ENCODE measurements around the gene RIPK1. TPM values are rescaled to one million over a fixed set of nuclear protein-coding genes. Genes with fewer than 3 reads are reported as not detected.
A peak's percentile ranks its signal among the peaks of the same experiment; 100 is the strongest.

Gene RIPK1
- total RNA-seq, 1 donor from 2014 or later: 20.1 TPM

- intact Hi-C loops (cut with DNase I): no loop called here
- DNase-seq (ENCODE audit: low spot score in 2 of 2): peak; percentile 42 to 72
- peaks cover 43 to 71% of the 10 kb centered on the region in 2 donors for H3K36me3 ChIP-seq
- H3K4me3 ChIP-seq: no peak overlapping the region
- peak overlapping the region in 1 of 2 donors; percentile 16 for H3K27ac ChIP-seq
- no peak for TF ChIP-seq CTCF (IDR thresholded peaks at IDR 0.05)
- no peaks in the 10 kb centered on the region for H3K9me3 ChIP-seq
- no peaks in the 10 kb centered on the region for H3K27me3 ChIP-seq
- no peaks in the 10 kb centered on the region for H3K4me1 ChIP-seq
Observed at GRCh38 chr6:3139090-3139903, 71.0 kb downstream of the RIPK1 start.

GRCh38 chr6:3140201-3140600 is 71.9 kb downstream of the RIPK1 start:
- intact Hi-C loops (cut with DNase I): no loop called here
- H3K9me3 ChIP-seq: no peaks in the 10 kb centered on the region
- H3K27ac ChIP-seq: no peak overlapping the region
- no peaks in the 10 kb centered on the region for H3K4me1 ChIP-seq
- H3K4me3 ChIP-seq: no peak overlapping the region
- H3K27me3 ChIP-seq: no peaks in the 10 kb centered on the region
- no peak for TF ChIP-seq CTCF (IDR thresholded peaks at IDR 0.05)
- no peak for DNase-seq (ENCODE audit: low spot score in 2 of 2)
- peaks cover 43 to 71% of the 10 kb centered on the region in 2 donors for H3K36me3 ChIP-seq

- Histone ChIP-seq H3K4me1 (no peaks in the 10 kb centered on the region), H3K27me3 (no peaks in the 10 kb centered on the region), H3K4me3 (no peak overlapping the region), H3K9me3 (no peaks in the 10 kb centered on the region), H3K36me3 (peaks cover 37 to 54% of the 10 kb centered on the region in 2 donors), H3K27ac (no peak overlapping the region)
- no peak for TF ChIP-seq CTCF (IDR thresholded peaks at IDR 0.05)
- intact Hi-C loops (cut with DNase I): no loop called here
- DNase-seq (ENCODE audit: low spot score in 2 of 2): no peak
Observed at GRCh38 chr6:3142536-3142935, 74.2 kb downstream of the RIPK1 start.

- Histone ChIP-seq H3K36me3 (peaks cover 36 to 54% of the 10 kb centered on the region in 2 donors), H3K27me3 (no peaks in the 10 kb centered on the region)
- intact Hi-C loops (cut with DNase I): no loop called here
Observed at GRCh38 chr6:3143158-3143557, 74.9 kb downstream of the RIPK1 start.

GRCh38 chr6:3144571-3144970 is 76.3 kb downstream of the RIPK1 start:
- Histone ChIP-seq H3K4me3 (no peak overlapping the region), H3K4me1 (no peaks in the 10 kb centered on the region), H3K36me3 (peaks cover 27 to 47% of the 10 kb centered on the region in 2 donors), H3K27ac (no peak overlapping the region), H3K27me3 (no peaks in the 10 kb centered on the region), H3K9me3 (no peaks in the 10 kb centered on the region)
- intact Hi-C loops (cut with DNase I): no loop called here
- TF ChIP-seq CTCF (IDR thresholded peaks at IDR 0.05): no peak
- no peak for DNase-seq (ENCODE audit: low spot score in 2 of 2)

More at GRCh38 chr6:3143158-3143557, 74.9 kb downstream of the RIPK1 start:
- H3K27ac ChIP-seq: no peak overlapping the region
- no peaks in the 10 kb centered on the region for H3K9me3 ChIP-seq
- H3K4me3 ChIP-seq: no peak overlapping the region
- no peak for DNase-seq (ENCODE audit: low spot score in 2 of 2)
- TF ChIP-seq CTCF (IDR thresholded peaks at IDR 0.05): no peak
- no peaks in the 10 kb centered on the region for H3K4me1 ChIP-seq

Data from ascending aorta (tissue), 2 donors.